Caco-2 (cell line): ENCODE results near the gene PDE4D. TPM values are rescaled to one million over a fixed set of nuclear protein-coding genes. Genes with fewer than 3 reads are reported as not detected.

ENCODE experiments used
- BruUV-seq: library from RNA; stranded (reverse); fragments of 400-500 nt; replicated peaks from 2 replicates; lab custom pipeline; 2021; lab: Mats Ljungman, UMichigan
- CTCF ChIA-PET: fragments of 300-600 bp; sonication (Branson Sonifier 250); formaldehyde crosslinking; loops from one replicate; lab custom pipeline; 2022; ENCODE audit warnings: antibody characterized with exemption; lab: Charles Lee
- POLR2A ChIA-PET: fragments of 300-600 bp; sonication (Branson Sonifier 250); formaldehyde crosslinking; loops from one replicate; lab custom pipeline; 2022; ENCODE audit warnings: antibody characterized with exemption; lab: Charles Lee
- DNase-seq, 2 experiments: peaks; one replicate each; pipeline versions ENCODE4 v3.0.0 to v3.0.0-alpha.2; 2020 to 2022
- H3K27me3 ChIP-seq: replicated peaks from 2 replicates; pipeline ENCODE4 v1.6.0; 2011; ENCODE audit warnings: low read length; ENCODE audit not compliant: control insufficient read depth, insufficient read depth
- H3K36me3 ChIP-seq: 2 replicates; pipeline ENCODE4 v1.5.1; 2011; ENCODE audit warnings: low read length; ENCODE audit not compliant: control insufficient read depth, insufficient read depth
- H3K4me1 ChIP-seq: fragments of 250-450 bp; sonication (Bioruptor Pico); 2 replicates; pipeline ENCODE4 v1.5.1; 2020; ENCODE audit warnings: mild to moderate bottlenecking
- H3K4me3 ChIP-seq: 2 replicates; pipeline ENCODE4 v1.5.1; 2011; ENCODE audit warnings: low read depth, mild to moderate bottlenecking, control low read depth, low read length
- H3K9me3 ChIP-seq: fragments of 250-450 bp; sonication (Bioruptor Pico); 2 replicates; pipeline ENCODE4 v1.5.1; 2020; ENCODE audit warnings: mild to moderate bottlenecking, moderate library complexity
- H3K27ac Mint-ChIP-seq: one replicate; pipeline ENCODE4 v1.8.0; 2022; ENCODE audit warnings: mixed read lengths; ENCODE audit not compliant: unreplicated experiment
- H3K27me3 Mint-ChIP-seq: one replicate; pipeline ENCODE4 v1.8.0; 2022; ENCODE audit warnings: mixed read lengths; ENCODE audit not compliant: insufficient read depth, unreplicated experiment
- H3K36me3 Mint-ChIP-seq: one replicate; pipeline ENCODE4 v1.8.0; 2022; ENCODE audit warnings: mild to moderate bottlenecking, mixed read lengths; ENCODE audit not compliant: insufficient read depth, unreplicated experiment
- H3K4me1 Mint-ChIP-seq: one replicate; pipeline ENCODE4 v1.8.0; 2022; ENCODE audit warnings: low read depth, mixed read lengths; ENCODE audit not compliant: unreplicated experiment
- H3K4me3 Mint-ChIP-seq: one replicate; pipeline ENCODE4 v1.8.0; 2022; ENCODE audit warnings: mild to moderate bottlenecking, moderate library complexity, mixed read lengths; ENCODE audit not compliant: unreplicated experiment
- H3K9me3 Mint-ChIP-seq: one replicate; pipeline ENCODE4 v1.8.0; 2022; ENCODE audit warnings: mixed read lengths; ENCODE audit not compliant: unreplicated experiment
- CTCF ChIP-seq, 2 experiments: fragments of 200-600 bp in 1 of 2; IDR thresholded peaks; 1 replicate in 1 of 2; 2 replicates in 1 of 2; pipeline versions ENCODE4 v1.5.1 to v1.8.0; 2011 to 2022; ENCODE audit warnings: antibody characterized with exemption in 1 of 2, control low read depth in 1 of 2, inconsistent platforms in 1 of 2, low read depth in 1 of 2, low read length in 1 of 2, mild to moderate bottlenecking in 1 of 2, moderate library complexity in 1 of 2; ENCODE audit not compliant: insufficient read depth in 1 of 2, severe bottlenecking in 1 of 2, unreplicated experiment in 1 of 2
- intact Hi-C: fragments of 100-400 bp; cut with micrococcal nuclease; formaldehyde crosslinking; loops from one replicate; pipeline ENCODE4 v1.10.0; 2022; ENCODE audit not compliant: unreplicated experiment
- total RNA-seq: library from RNA; stranded (reverse); gene quantifications from 2 replicates; pipeline ENCODE4 v1.2.3, GENCODE V29; 2022

The PDE4D gene
- total RNA-seq, 1 experiment from 2014 or later: 89.8 TPM

GRCh38 chr5:59021837-59022514 is 871.5 kb downstream of the PDE4D start:
- Mint-ChIP-seq H3K9me3 (no peaks in the 10 kb centered on the region), H3K36me3 (peaks cover 97% of the 10 kb centered on the region), H3K4me3 (peak overlapping the region; percentile 7), H3K27me3 (no peaks in the 10 kb centered on the region), H3K27ac (peak overlapping the region; percentile 49), H3K4me1 (peaks cover 51% of the 10 kb centered on the region)
- Histone ChIP-seq H3K36me3 (no peaks in the 10 kb centered on the region), H3K27me3 (no peaks in the 10 kb centered on the region), H3K4me3 (no peak overlapping the region), H3K4me1 (peaks cover 44% of the 10 kb centered on the region), H3K9me3 (no peaks in the 10 kb centered on the region)
- no peak for DNase-seq
- intact Hi-C loops: loop anchor here (5.0 kb wide), 1 partner anchor 135 kb away; no protein-coding TSS in a partner anchor
- POLR2A ChIA-PET: no interaction called here
- no peak for TF ChIP-seq CTCF (IDR thresholded peaks at IDR 0.05; ENCODE audit: insufficient read depth in 1 of 2, low read depth in 1 of 2, low read length in 1 of 2, severe bottlenecking in 1 of 2, unreplicated experiment in 1 of 2)
- BruUV-seq: no TSS peak
- CTCF ChIA-PET: no interaction called here

- CTCF ChIA-PET: no interaction called here
- no peak for TF ChIP-seq CTCF (IDR thresholded peaks at IDR 0.05; ENCODE audit: insufficient read depth in 1 of 2, low read depth in 1 of 2, low read length in 1 of 2, severe bottlenecking in 1 of 2, unreplicated experiment in 1 of 2)
Observed at GRCh38 chr5:59021286-59021673, 872.2 kb downstream of the PDE4D start.

GRCh38 chr5:59020611-59021285 is 872.8 kb downstream of the PDE4D start:
- POLR2A ChIA-PET: no interaction called here
- peaks cover 32% of the 10 kb centered on the region for H3K4me1 ChIP-seq

More at GRCh38 chr5:59021286-59021673, 872.2 kb downstream of the PDE4D start:
- intact Hi-C loops: loop anchor here (5.0 kb wide), 1 partner anchor 134 kb away; no protein-coding TSS in a partner anchor
- no peaks in the 10 kb centered on the region; the same call in 1 of the 2 replicates for H3K36me3 ChIP-seq
- peaks cover 37% of the 10 kb centered on the region for H3K4me1 ChIP-seq
- Mint-ChIP-seq H3K4me1 (peaks cover 51% of the 10 kb centered on the region), H3K4me3 (no peak overlapping the region), H3K36me3 (peaks cover 97% of the 10 kb centered on the region), H3K27ac (peak overlapping the region; percentile 49), H3K27me3 (no peaks in the 10 kb centered on the region), H3K9me3 (no peaks in the 10 kb centered on the region)
- H3K27me3 ChIP-seq: no peaks in the 10 kb centered on the region
- POLR2A ChIA-PET: no interaction called here
- H3K4me3 ChIP-seq: no peak overlapping the region
- no peaks in the 10 kb centered on the region for H3K9me3 ChIP-seq
- DNase-seq: no peak
- no TSS peak for BruUV-seq

More at GRCh38 chr5:59020611-59021285, 872.8 kb downstream of the PDE4D start:
- peaks cover 46% of the 10 kb centered on the region for H3K4me1 Mint-ChIP-seq
- peak overlapping the region; percentile 54 for H3K4me3 Mint-ChIP-seq
- Histone ChIP-seq H3K27me3 (no peaks in the 10 kb centered on the region), H3K9me3 (no peaks in the 10 kb centered on the region), H3K4me3 (no peak overlapping the region), H3K36me3 (no peaks in the 10 kb centered on the region; the same call in 1 of the 2 replicates)
- no peak for TF ChIP-seq CTCF (IDR thresholded peaks at IDR 0.05; ENCODE audit: insufficient read depth in 1 of 2, low read depth in 1 of 2, low read length in 1 of 2, severe bottlenecking in 1 of 2, unreplicated experiment in 1 of 2)
- peaks cover 97% of the 10 kb centered on the region for H3K36me3 Mint-ChIP-seq
- CTCF ChIA-PET: no interaction called here
- DNase-seq: peak in 1 of 2 experiments; percentile 37
- H3K27ac Mint-ChIP-seq: peak overlapping the region; percentile 49
- H3K27me3 Mint-ChIP-seq: no peaks in the 10 kb centered on the region
- H3K9me3 Mint-ChIP-seq: no peaks in the 10 kb centered on the region
- BruUV-seq: no TSS peak
- intact Hi-C loops: loop anchor here (5.0 kb wide), 1 partner anchor 133 kb away; no protein-coding TSS in a partner anchor
